ENCODE results near the gene RNPEPL1. TPM values are rescaled to one million over a fixed set of nuclear protein-coding genes. Genes with fewer than 3 reads are reported as not detected.

RNPEPL1 gene
- total RNA-seq, 1 donor from 2014 or later: 22.7 TPM

GRCh38 chr2:240528406-240529040 is 39.8 kb upstream of the RNPEPL1 start:
- Histone ChIP-seq H3K4me2 (ENCODE audit: low read length) (no peak overlapping the region), H3K9ac (ENCODE audit: low read length) (no peak overlapping the region), H3K27ac (ENCODE audit: low read depth, low read length) (no peak overlapping the region), H3K4me3 (ENCODE audit: insufficient read depth, low read depth, low read length) (no peak overlapping the region), H4K20me1 (ENCODE audit: insufficient read depth, low read length) (no peaks in the 10 kb centered on the region), H3K27me3 (ENCODE audit: insufficient read depth, low read length) (no peaks in the 10 kb centered on the region), H3K79me2 (ENCODE audit: insufficient read depth, low read length) (no peaks in the 10 kb centered on the region), H3K36me3 (ENCODE audit: insufficient read depth, low read length) (no peaks in the 10 kb centered on the region), H3K4me1 (ENCODE audit: insufficient read depth, low read length) (no peaks in the 10 kb centered on the region), H3K9me3 (ENCODE audit: insufficient read depth, low read depth, low read length) (peaks cover 31% of the 10 kb centered on the region), H2AFZ (ENCODE audit: low read depth, low read length) (no peak overlapping the region)
- H3K4me3 Mint-ChIP-seq (ENCODE audit: unreplicated experiment): no peak overlapping the region
- H3K36me3 Mint-ChIP-seq (ENCODE audit: low read depth, unreplicated experiment): peaks cover 51% of the 10 kb centered on the region
- no peak for DNase-seq (ENCODE audit: low read depth)
- peaks cover 53% of the 10 kb centered on the region for H3K9me3 Mint-ChIP-seq (ENCODE audit: unreplicated experiment)
- no peak for FAIRE-seq
- no peak for TF ChIP-seq EZH2 (IDR thresholded peaks at IDR 0.05; ENCODE audit: insufficient read depth, low read length)
- TF ChIP-seq CTCF (IDR thresholded peaks at IDR 0.05; ENCODE audit: insufficient read depth, low read depth, low read length): no peak
- H3K27ac Mint-ChIP-seq (ENCODE audit: unreplicated experiment): no peak overlapping the region
- no peaks in the 10 kb centered on the region for H3K4me1 Mint-ChIP-seq (ENCODE audit: low read depth, unreplicated experiment)
- no peaks in the 10 kb centered on the region for H3K27me3 Mint-ChIP-seq (ENCODE audit: low read depth, unreplicated experiment)

GRCh38 chr2:240529344-240529999 is 38.8 kb upstream of the RNPEPL1 start:
- no peak overlapping the region for H3K4me2 ChIP-seq (ENCODE audit: low read length)
- no peak for FAIRE-seq
- no peaks in the 10 kb centered on the region for H4K20me1 ChIP-seq (ENCODE audit: insufficient read depth, low read length)
- Mint-ChIP-seq H3K27ac (ENCODE audit: unreplicated experiment) (no peak overlapping the region), H3K36me3 (ENCODE audit: low read depth, unreplicated experiment) (peaks cover 46% of the 10 kb centered on the region), H3K4me3 (ENCODE audit: unreplicated experiment) (no peak overlapping the region), H3K4me1 (ENCODE audit: low read depth, unreplicated experiment) (no peaks in the 10 kb centered on the region), H3K9me3 (ENCODE audit: unreplicated experiment) (peaks cover 56% of the 10 kb centered on the region), H3K27me3 (ENCODE audit: low read depth, unreplicated experiment) (no peaks in the 10 kb centered on the region)
- H3K27me3 ChIP-seq (ENCODE audit: insufficient read depth, low read length): no peaks in the 10 kb centered on the region
- no peak for TF ChIP-seq EZH2 (IDR thresholded peaks at IDR 0.05; ENCODE audit: insufficient read depth, low read length)
- no peak for TF ChIP-seq CTCF (IDR thresholded peaks at IDR 0.05; ENCODE audit: insufficient read depth, low read depth, low read length)
- H2AFZ ChIP-seq (ENCODE audit: low read depth, low read length): no peak overlapping the region
- no peak overlapping the region for H3K27ac ChIP-seq (ENCODE audit: low read depth, low read length)
- peaks cover 25% of the 10 kb centered on the region for H3K9me3 ChIP-seq (ENCODE audit: insufficient read depth, low read depth, low read length)
- no peaks in the 10 kb centered on the region for H3K4me1 ChIP-seq (ENCODE audit: insufficient read depth, low read length)
- no peak overlapping the region for H3K4me3 ChIP-seq (ENCODE audit: insufficient read depth, low read depth, low read length)
- no peaks in the 10 kb centered on the region for H3K36me3 ChIP-seq (ENCODE audit: insufficient read depth, low read length)
- H3K9ac ChIP-seq (ENCODE audit: low read length): no peak overlapping the region
- no peaks in the 10 kb centered on the region for H3K79me2 ChIP-seq (ENCODE audit: insufficient read depth, low read length)
- no peak for DNase-seq (ENCODE audit: low read depth)

- Histone ChIP-seq H3K27ac (ENCODE audit: low read depth, low read length) (no peak overlapping the region), H3K27me3 (ENCODE audit: insufficient read depth, low read length) (no peaks in the 10 kb centered on the region), H3K9me3 (ENCODE audit: insufficient read depth, low read depth, low read length) (peaks cover 20% of the 10 kb centered on the region), H3K4me1 (ENCODE audit: insufficient read depth, low read length) (no peaks in the 10 kb centered on the region), H3K4me2 (ENCODE audit: low read length) (no peak overlapping the region), H3K36me3 (ENCODE audit: insufficient read depth, low read length) (no peaks in the 10 kb centered on the region), H3K4me3 (ENCODE audit: insufficient read depth, low read depth, low read length) (no peak overlapping the region), H3K79me2 (ENCODE audit: insufficient read depth, low read length) (no peaks in the 10 kb centered on the region), H4K20me1 (ENCODE audit: insufficient read depth, low read length) (no peaks in the 10 kb centered on the region), H3K9ac (ENCODE audit: low read length) (no peak overlapping the region), H2AFZ (ENCODE audit: low read depth, low read length) (no peak overlapping the region)
- Mint-ChIP-seq H3K4me1 (ENCODE audit: low read depth, unreplicated experiment) (no peaks in the 10 kb centered on the region), H3K9me3 (ENCODE audit: unreplicated experiment) (peaks cover 52% of the 10 kb centered on the region), H3K4me3 (ENCODE audit: unreplicated experiment) (no peak overlapping the region), H3K27me3 (ENCODE audit: low read depth, unreplicated experiment) (no peaks in the 10 kb centered on the region), H3K36me3 (ENCODE audit: low read depth, unreplicated experiment) (peaks cover 40% of the 10 kb centered on the region), H3K27ac (ENCODE audit: unreplicated experiment) (no peak overlapping the region)
- DNase-seq (ENCODE audit: low read depth): no peak
- no peak for FAIRE-seq
- TF ChIP-seq CTCF (IDR thresholded peaks at IDR 0.05; ENCODE audit: insufficient read depth, low read depth, low read length) (no peak), EZH2 (IDR thresholded peaks at IDR 0.05; ENCODE audit: insufficient read depth, low read length) (no peak)
Measured at GRCh38 chr2:240530181-240530580, 38.1 kb upstream of the RNPEPL1 start.
